Activated naive CD4-positive, alpha-beta T cell treated with anti-CD3 and anti-CD28 coated beads, Interleukin-2, amount 50 U/mL, for 72 hours (primary cell): ENCODE results near the gene RGS12. TPM values are rescaled to one million over a fixed set of nuclear protein-coding genes. Genes with fewer than 3 reads are reported as not detected.
A peak's percentile ranks its signal among the peaks of the same experiment; 100 is the strongest.

Experiments
- ATAC-seq, 2 donors: fragments of 150-1000 bp; cut with Tn5 transposase; 2 replicates each; pipeline ENCODE4 v1.10.0; 2021; ENCODE audit warnings: mild to moderate bottlenecking in 2 of 2, moderate library complexity in 2 of 2
- DNase-seq, 2 donors: peaks; one replicate each; pipeline ENCODE4 v3.0.0; 2021 to 2022; ENCODE audit warnings: low spot score in 2 of 2
- H3K27ac Mint-ChIP-seq, 2 donors: one replicate each; pipeline ENCODE4 v1.8.0; 2022; ENCODE audit warnings: mild to moderate bottlenecking in 2 of 2, mixed read lengths in 2 of 2
- H3K36me3 Mint-ChIP-seq, 2 donors: one replicate each; pipeline ENCODE4 v1.8.0; 2022; ENCODE audit warnings: mixed read lengths in 2 of 2
- H3K9me3 Mint-ChIP-seq, 2 donors: one replicate each; pipeline ENCODE4 v1.8.0; 2022; ENCODE audit warnings: mixed read lengths in 2 of 2
- total RNA-seq, 2 donors: library from RNA; stranded (reverse); gene quantifications; one replicate each; pipeline ENCODE4 v1.2.3, GENCODE V29; 2022

RGS12 gene
- total RNA-seq, 2 donors from 2014 or later = 5.3 to 15.6 TPM

GRCh38 chr4:3267576-3268394, 25.0 kb upstream of the RGS12 start:
- Mint-ChIP-seq H3K9me3 (no peaks in the 10 kb centered on the region), H3K27ac (no peak overlapping the region), H3K36me3 (no peaks in the 10 kb centered on the region)
- no peak for DNase-seq
- ATAC-seq = no peak

- H3K27ac Mint-ChIP-seq = no peak overlapping the region
- peak in 1 of 2 donors; percentile 9 for ATAC-seq
- no peak for DNase-seq
These were observed 24.3 kb upstream of the RGS12 start for GRCh38 chr4:3268395-3269104.

DNA sequence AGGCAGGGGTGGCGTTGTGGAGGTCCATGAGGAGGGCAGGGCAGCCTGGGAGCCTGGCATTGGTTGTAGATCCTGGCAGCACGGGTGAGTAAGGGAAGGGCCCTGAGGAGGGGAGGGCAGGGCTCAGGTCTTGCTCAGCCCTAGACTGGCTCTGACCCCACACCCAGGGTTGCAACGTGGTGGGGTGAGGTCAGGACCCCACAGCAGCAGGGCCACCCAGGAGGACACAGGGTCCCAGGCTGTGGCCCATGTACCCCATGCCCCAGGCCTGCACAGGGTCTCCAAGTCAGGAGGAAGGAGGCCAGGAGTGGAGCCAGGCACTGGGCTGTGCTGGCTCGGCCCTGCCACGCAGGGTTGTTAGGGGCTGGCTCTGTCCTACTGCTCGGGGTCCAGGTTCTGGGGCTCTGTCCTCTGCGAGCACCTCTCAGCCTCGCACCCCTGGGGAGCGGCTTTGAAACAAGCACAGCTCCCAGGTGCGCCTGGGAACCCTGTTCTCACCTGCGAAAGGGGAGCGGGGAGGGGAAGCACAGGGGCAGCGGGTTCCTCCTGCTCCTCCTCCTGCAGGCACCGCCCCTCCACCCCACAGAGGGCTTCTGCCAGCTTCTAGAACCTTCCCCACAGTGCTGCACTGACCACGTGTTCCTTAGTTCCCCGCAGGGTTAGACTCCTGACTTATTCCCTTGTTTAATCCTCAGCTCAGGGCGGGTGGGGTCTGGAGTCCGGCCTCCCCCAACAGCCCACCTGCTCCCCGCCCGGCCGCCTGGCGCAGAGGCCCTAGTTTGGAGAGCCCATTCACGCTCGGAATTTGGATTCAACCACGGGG, 23.5 kb upstream of the RGS12 start:
- DNase-seq (no peak), ATAC-seq (peak in 1 of 2 donors; percentile 26)

More at GRCh38 chr4:3268395-3269104, 24.3 kb upstream of the RGS12 start:
- Mint-ChIP-seq H3K9me3 (no peaks in the 10 kb centered on the region), H3K36me3 (no peaks in the 10 kb centered on the region)

GRCh38 chr4:3269991-3270611, 22.7 kb upstream of the RGS12 start:
- H3K27ac Mint-ChIP-seq = no peak overlapping the region
- no peaks in the 10 kb centered on the region for H3K36me3 Mint-ChIP-seq

More for the DNA sequence above, 23.5 kb upstream of the RGS12 start:
- no peaks in the 10 kb centered on the region for H3K36me3 Mint-ChIP-seq
- H3K9me3 Mint-ChIP-seq = no peaks in the 10 kb centered on the region
- H3K27ac Mint-ChIP-seq = no peak overlapping the region

DNA sequence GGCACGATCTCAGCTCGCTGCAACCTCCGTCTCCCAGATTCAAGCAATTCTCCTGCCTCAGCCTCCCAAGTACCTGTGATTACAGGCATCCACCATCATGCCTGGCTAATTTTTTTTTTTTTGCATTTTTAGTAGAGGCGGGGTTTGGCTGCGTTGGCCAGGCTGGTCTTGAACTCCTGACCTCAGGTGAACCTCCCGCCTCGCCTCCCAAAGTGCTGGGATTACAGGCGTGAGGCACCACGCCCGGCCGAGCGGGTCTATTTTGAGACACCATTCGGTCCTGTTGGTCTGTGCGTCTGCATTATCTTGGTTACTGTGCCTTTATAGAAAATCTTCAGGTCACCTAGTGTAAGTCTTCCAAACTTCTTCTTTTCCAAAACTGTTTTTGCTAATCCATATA, 21.7 kb upstream of the RGS12 start:
- Mint-ChIP-seq H3K9me3 (no peaks in the 10 kb centered on the region), H3K36me3 (no peaks in the 10 kb centered on the region), H3K27ac (no peak overlapping the region)
- ATAC-seq (no peak), DNase-seq (no peak)

More at GRCh38 chr4:3269991-3270611, 22.7 kb upstream of the RGS12 start:
- H3K9me3 Mint-ChIP-seq = no peaks in the 10 kb centered on the region
- no peak for ATAC-seq
- no peak for DNase-seq

- H3K9me3 Mint-ChIP-seq = peaks cover 0 to 7% of the 10 kb centered on the region in 2 donors
- H3K27ac Mint-ChIP-seq = no peak overlapping the region
- DNase-seq (no peak), ATAC-seq (no peak)
- peaks cover 5 to 9% of the 10 kb centered on the region in 2 donors for H3K36me3 Mint-ChIP-seq
These were observed 15.8 kb upstream of the RGS12 start for GRCh38 chr4:3276986-3277385.

- no peak for ATAC-seq
- H3K27ac Mint-ChIP-seq = no peak overlapping the region
These were observed 12.4 kb upstream of the RGS12 start for GRCh38 chr4:3280466-3280865.

GRCh38 chr4:3283483-3283882, 9.3 kb upstream of the RGS12 start:
- Mint-ChIP-seq H3K36me3 (peaks cover 5 to 12% of the 10 kb centered on the region in 2 donors), H3K27ac (no peak overlapping the region), H3K9me3 (peaks cover 0 to 4% of the 10 kb centered on the region in 2 donors)
- DNase-seq (no peak), ATAC-seq (no peak)

More at GRCh38 chr4:3280466-3280865, 12.4 kb upstream of the RGS12 start:
- DNase-seq = no peak
- Mint-ChIP-seq H3K9me3 (peaks cover 0 to 7% of the 10 kb centered on the region in 2 donors), H3K36me3 (peaks cover 5 to 15% of the 10 kb centered on the region in 2 donors)

- ATAC-seq = no peak
- Mint-ChIP-seq H3K9me3 (peaks cover 0 to 4% of the 10 kb centered on the region in 2 donors), H3K36me3 (peaks cover 5 to 12% of the 10 kb centered on the region in 2 donors), H3K27ac (no peak overlapping the region)
- DNase-seq = no peak
These were observed 8.9 kb upstream of the RGS12 start for GRCh38 chr4:3283916-3284315.

- no peak overlapping the region for H3K27ac Mint-ChIP-seq
- H3K36me3 Mint-ChIP-seq = peaks cover 5 to 12% of the 10 kb centered on the region in 2 donors
- peaks cover 0 to 4% of the 10 kb centered on the region in 2 donors for H3K9me3 Mint-ChIP-seq
- ATAC-seq (no peak), DNase-seq (no peak)
These were observed 7.9 kb upstream of the RGS12 start for GRCh38 chr4:3284734-3285557.

- DNase-seq (no peak), ATAC-seq (peak in 1 of 2 donors; percentile 4)
- Mint-ChIP-seq H3K9me3 (peaks cover 0 to 4% of the 10 kb centered on the region in 2 donors), H3K27ac (no peak overlapping the region), H3K36me3 (peaks cover 5 to 12% of the 10 kb centered on the region in 2 donors)
These were observed 7.1 kb upstream of the RGS12 start for GRCh38 chr4:3285558-3286334.

DNA sequence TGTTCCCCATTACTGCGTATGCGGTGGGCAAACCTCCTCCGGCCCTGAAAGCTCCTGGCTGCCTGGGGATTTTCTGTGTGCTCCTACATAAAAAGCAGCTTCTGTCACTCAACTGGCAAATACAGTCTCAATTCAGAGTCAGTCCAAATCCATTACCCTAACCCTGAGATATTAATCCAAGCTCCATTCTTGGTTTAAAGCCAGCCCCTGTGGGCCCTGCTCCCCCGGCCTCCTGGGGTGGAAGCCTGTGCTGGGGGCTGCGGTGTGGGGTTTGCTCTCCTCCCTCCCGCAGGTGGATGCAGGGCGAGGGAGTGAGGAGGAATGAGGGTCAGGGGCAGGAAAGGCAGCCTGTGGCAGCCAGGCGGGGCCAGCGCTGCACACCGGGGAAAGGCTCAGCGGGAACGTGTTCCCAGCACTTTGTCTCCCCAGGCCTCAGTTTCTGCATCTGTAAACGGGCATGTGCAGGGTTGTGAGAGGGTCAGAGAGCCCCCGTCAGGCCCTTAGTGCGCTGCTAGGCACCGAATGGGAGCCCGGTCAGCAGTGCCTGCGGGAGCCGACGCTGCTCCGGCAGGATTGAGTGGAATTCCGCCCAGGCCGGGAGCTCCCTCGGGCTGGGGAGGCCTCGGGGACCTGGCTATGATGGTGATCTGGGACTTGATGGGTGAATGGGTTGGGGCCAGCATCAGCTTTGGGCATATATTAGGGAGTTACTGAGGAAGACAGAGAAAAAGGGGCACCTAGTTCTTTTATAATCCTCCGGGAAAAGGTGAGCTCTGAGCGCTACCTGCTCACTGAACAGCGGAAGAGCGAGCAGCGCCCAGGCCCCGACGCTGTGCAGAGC, 6.3 kb upstream of the RGS12 start:
- no peak for DNase-seq
- Mint-ChIP-seq H3K9me3 (peaks cover 0 to 4% of the 10 kb centered on the region in 2 donors), H3K27ac (no peak overlapping the region), H3K36me3 (peaks cover 4 to 10% of the 10 kb centered on the region in 2 donors)
- no peak for ATAC-seq

DNA sequence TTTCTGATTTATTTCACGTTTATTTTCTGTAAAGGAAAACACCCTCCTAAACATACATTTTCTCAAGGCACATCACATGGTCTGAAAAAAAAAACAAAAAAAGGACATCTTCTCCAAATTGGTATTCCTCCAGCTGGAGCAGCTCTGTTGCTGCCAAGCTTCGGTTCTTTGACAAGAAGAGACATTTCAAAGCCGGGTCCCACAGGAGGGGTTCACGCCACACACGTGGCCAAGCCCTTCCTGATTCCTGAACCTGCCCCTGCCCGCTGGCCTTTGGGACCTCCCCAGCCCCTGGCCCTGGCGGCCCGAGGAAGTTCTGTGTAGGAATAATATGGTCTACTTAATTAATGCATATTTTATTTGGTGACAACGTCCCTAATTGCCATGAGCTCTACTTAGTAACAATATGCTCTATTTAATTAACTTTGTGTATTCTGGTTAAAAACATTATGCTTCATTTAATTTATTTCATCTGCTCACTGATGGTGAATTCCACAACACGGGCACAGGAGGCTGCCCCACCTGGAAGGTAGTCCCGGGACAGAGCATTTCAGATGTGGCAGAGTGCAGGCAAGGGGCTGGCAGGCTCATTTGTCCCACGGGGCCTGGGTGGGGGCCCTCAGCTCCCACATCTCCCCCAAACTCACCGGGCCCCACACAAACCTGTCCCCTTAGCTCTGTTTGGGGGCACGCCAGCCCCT, 5.4 kb upstream of the RGS12 start:
- Mint-ChIP-seq H3K36me3 (peaks cover 0 to 6% of the 10 kb centered on the region in 2 donors), H3K9me3 (no peaks in the 10 kb centered on the region)
- ATAC-seq = no peak

More for the DNA sequence above, 5.4 kb upstream of the RGS12 start:
- H3K27ac Mint-ChIP-seq = no peak overlapping the region
- DNase-seq = no peak
